Stimulated activated CD4-positive, alpha-beta T cell treated with anti-CD3 and anti-CD28 coated beads, TNF-alpha, amount 100 ng/mL, for 1 hour (primary cell): ENCODE data around the gene NPFFR1.

Source experiments
- DNase-seq, 3 donors: peaks; one replicate each; pipeline ENCODE4 v3.0.0-alpha.2; 2020; ENCODE audit warnings: low read depth in 3 of 3, low spot score in 1 of 3

Gene NPFFR1

DNA sequence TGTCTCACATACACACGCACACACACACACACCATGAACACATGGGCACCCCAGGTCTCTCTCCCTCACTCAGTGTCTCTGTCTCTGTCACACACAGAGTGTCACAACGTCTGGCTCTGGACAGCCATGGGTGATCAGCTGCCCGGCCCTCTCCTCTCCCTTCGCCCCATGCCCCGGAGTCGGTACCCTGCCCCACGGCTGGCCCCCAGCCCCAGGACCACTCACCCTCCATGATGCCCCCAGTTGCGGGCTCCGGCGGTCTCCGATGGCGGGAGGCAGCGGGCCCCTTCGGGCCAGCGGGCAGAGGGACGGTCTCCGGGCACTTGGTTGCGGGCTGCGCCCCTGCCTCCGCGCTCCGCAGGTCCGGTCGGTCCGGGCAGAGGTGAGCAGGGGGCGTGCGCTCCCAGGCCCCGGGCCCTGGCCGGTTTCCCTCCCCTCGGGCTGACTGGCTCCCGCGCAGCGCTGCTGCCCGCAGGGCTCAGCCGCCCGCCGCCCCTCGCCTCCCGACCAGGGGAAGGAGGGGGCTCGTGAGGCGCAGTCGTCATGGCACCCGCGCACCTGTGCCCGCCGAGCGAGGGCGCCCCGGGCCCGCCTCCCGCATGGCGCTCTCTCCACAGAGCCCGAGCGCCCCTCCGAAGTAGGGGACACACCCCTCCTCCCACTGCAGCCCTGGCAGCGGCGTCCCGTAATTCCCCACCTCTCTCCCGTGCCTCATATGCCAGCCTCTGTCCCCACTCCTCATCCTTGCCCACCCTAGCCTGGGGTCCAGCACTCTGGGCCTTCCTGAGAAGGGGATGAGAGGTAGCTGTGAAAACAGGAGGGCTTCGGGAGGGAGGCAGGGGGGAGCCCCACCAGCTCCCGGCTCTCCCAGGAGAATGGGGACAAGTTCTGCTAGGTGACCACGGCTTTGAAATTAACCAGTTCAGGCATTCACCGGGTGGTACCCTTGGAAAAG is at the start of gene NPFFR1:
TSS of gene NPFFR1 (minus strand) at position 560 of the 955 bp plus-strand sequence. CDS start at position 232, 328 bp downstream.
- no peak for DNase-seq

GRCh38 chr10:70333268-70333667 is 49.5 kb upstream of the NPFFR1 start:
- DNase-seq, result no peak

DNA sequence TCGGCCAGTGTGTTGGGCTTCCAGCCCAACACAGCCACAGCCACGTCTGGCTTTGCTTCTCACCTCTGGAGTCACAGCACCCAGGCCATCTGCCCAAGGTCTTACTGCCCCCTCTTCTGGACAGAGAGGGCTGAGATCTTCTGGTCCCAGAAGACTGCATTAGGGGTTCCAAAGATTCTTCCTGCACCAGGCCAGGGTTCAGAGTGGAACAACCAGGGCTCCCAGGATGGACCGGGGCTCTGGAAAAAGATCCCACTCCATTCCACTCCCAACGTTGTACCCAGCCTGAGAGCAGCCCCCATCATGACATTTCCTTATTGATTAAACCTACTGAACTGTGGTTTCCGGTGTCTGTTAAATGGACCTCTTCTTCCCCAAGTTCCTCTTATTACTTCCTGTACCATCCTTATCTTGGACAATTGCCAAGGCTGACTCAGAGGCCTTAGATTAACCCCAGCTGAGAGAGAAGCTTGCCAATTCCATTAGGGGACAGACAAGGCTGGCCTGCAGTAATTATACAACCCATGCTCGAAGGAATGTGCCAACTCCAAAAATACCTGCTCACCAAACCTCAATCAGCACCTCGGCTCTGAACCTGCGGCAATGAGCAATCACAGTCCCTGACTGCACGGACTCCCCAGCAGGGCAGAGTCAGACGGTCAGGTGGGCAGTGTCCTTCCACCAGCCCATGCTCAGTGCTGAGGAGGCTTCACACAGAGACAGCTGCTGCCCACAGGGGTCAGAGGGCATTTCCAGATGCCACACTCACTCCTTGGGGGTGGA is 47.9 kb upstream of the NPFFR1 start:
- no peak for DNase-seq

DNA sequence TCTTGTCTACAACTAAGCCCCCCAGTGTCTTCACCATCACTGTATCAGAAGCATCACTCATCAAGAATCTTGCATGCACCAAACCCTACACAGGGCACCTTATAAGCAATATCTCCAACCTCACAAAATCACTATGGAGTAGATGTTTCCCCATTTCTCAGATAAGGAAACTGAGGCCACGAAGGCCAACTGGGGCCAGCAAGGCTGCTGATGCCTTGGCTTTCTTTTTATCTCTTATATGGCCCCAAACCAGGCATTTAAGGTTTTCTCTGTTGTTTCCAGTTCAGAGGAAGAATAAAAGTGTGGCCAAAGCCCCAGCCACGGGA is 47.3 kb upstream of the NPFFR1 start:
- DNase-seq, result no peak

- DNase-seq, result no peak
Measured at GRCh38 chr10:70330671-70331070, 46.9 kb upstream of the NPFFR1 start.

DNA sequence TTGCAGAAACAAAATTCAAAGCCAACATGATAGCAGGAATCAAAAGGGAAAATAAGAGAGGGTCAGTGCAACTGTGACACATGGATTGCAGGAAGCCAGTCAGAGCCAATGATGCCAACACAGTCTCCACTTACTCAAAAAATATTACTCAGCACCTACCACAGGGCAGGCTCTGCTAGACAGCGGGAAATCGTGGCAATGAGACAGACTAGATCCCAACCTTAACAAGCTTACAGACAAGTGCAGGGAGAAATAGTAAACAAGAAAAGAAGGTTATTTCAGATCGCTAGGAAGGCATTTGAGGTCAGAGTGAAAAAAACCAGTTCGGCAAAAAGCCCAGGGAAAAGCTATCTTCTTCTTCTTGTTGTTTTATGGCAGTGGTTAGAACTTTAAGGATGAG is 45.2 kb upstream of the NPFFR1 start:
- DNase-seq, result no peak

DNA sequence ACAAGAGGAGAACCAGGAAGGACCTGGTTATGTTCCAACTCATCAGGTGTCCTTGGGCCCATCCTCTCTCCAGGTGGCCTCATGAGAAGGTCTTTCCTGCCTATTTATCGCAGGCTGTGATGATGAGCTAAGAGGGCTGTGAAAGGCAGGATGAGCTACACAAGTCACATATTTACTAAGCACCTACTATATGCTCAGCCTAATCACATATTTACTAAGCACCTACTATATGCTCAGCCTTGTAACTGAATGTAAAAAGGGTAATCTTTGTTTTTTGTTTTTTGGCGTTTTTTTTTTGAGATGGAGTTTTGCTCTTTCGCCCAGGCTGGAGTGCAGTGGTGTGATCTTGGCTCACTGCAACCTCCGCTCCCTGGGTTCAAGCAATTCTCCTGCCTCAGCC is 44.2 kb upstream of the NPFFR1 start:
- no peak for DNase-seq

- DNase-seq, result no peak
Measured at GRCh38 chr10:70324951-70325781, 41.4 kb upstream of the NPFFR1 start.

DNA sequence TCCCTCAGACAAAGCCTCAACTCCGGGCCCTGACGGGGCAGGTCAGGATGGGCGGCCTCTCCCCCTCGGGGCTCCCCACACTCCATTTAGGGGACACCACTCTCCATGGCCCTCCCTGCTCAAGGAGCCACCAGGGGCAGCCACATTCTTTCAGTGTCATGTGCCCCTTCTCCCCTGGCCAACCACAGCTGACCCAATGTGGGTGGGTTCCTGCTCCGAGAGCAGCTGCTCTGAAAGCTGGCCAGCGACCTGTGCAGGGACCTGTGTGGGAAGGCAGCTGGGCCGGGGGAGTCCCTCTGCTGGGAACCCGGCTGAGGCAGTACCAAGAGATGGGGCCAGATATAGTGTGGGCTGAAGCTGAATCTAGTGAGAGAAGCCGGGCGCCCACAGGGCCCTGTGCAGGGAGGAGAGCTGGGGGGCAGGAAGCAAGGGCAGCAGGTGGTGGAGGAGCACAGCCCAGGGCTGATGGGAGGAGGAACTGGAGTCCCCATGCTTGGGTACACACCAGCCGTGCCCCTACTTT is 40.6 kb upstream of the NPFFR1 start:
- no peak for DNase-seq

DNA sequence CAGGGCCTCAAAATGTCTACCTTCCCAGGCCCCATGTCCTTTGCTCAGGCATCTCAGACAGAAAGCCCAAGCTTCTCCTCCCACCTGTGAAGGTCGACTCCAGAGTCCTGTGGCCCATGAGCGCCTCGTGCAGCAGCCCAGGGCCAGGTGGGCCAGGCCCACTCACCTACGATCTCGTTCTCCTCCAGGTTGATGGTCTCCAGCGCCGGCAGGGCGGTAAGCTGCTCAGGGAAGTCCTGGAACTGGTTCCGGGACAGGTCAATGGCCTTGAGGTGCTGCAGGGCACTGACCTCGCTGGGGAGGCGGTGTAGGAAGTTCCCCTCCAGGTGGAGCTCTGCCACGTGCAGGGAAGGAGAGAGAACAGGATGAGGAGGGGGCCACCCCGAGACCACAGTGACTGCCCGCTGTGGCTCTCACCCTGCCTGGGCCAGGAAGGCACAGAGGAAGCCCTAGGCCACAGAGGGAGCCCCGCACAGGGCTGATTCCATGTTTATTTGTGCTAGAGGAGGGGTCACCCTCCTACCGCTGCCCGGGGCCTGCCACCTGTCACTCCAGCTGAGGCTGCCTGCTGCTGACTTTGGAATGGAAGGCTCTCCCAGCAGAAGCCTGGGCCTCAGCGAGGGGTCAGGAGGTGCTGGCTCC is 40.0 kb upstream of the NPFFR1 start:
- DNase-seq, result no peak

- DNase-seq, result no peak
Measured at GRCh38 chr10:70323138-70323696, 39.4 kb upstream of the NPFFR1 start.

- DNase-seq, result no peak
Measured at GRCh38 chr10:70321897-70322890, 38.4 kb upstream of the NPFFR1 start.

DNA sequence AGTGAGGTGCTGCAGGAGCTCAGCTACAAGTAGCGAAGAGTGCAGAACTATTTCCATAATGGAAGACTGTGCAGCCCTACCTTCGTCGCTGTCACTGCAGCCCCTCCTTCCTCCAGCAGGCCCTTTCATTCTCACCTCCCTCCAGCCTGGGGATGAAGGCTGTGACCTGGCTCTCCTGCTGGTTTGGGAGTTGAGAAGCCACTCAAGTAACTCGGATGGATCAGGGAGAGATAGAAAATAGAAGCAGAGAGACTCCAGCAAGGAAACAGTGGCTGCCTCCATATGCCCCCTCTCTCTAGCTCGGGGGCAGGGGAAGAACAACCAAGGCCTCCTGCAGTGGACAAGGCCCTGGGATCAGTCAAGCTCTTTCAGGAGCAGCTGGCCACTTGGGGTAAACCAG is 37.4 kb upstream of the NPFFR1 start:
- DNase-seq, result no peak

GRCh38 chr10:70320751-70321150 is 36.9 kb upstream of the NPFFR1 start:
- DNase-seq, result no peak

GRCh38 chr10:70319824-70320223 is 36.0 kb upstream of the NPFFR1 start:
- DNase-seq, result no peak

- no peak for DNase-seq
Measured at GRCh38 chr10:70319183-70319582, 35.4 kb upstream of the NPFFR1 start.

DNA sequence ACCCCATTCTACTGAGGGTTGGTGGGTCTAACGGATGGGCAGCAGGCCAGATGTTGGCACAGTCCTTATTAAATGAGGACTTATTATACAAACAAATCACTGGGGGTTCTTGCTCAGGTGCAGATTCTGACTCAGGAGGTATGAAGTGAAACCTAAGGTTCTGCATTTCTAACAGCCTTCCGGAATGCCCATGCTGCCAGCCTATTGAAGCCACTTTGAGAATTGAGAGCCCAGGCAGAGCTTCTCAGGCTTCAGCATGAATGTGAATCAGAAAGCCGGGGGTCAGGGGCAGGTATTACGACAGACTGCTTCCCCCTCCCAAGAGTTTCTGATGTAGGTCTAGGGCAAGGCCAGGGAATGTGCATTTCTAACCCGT is 34.1 kb upstream of the NPFFR1 start:
- no peak for DNase-seq

GRCh38 chr10:70317272-70317942 is 33.6 kb upstream of the NPFFR1 start:
- no peak for DNase-seq

- DNase-seq, result no peak
Measured at GRCh38 chr10:70315815-70316214, 32.0 kb upstream of the NPFFR1 start.
